ENCODE measurements around the gene CRABP1. TPM values are rescaled to one million over a fixed set of nuclear protein-coding genes. Genes with fewer than 3 reads are reported as not detected.
"Not testable (repeated sequence)": the region's sequence is repeated elsewhere in the genome, so short reads cannot be mapped to it uniquely, and the experiment has no call there.

Gene CRABP1
- total and polyA plus RNA-seq, 4 donors: 1.9 TPM; not detected in 3

GRCh38 chr15:78372880-78373279 is 32.7 kb downstream of the CRABP1 start:
- 80% methylated on average over 5 of the region's 5 CpGs for WGBS, 2 donors
- H3K27me3 ChIP-seq (ENCODE audit: control insufficient read depth in 1 of 2, insufficient read depth in 2 of 2, low read length in 1 of 2): no peaks in the 10 kb centered on the region
- H3K4me1 ChIP-seq (ENCODE audit: control insufficient read depth in 1 of 2, insufficient read depth in 2 of 2, low read length in 2 of 2): no peaks in the 10 kb centered on the region
- no peaks in the 10 kb centered on the region for H3K36me3 ChIP-seq (ENCODE audit: control insufficient read depth in 1 of 2, insufficient read depth in 2 of 2, low read length in 1 of 2)
- no peak overlapping the region for H3K4me3 ChIP-seq (ENCODE audit: low read length in 2 of 2)
- no peaks in the 10 kb centered on the region for H3K9me3 ChIP-seq (ENCODE audit: control insufficient read depth, low read length)
- ATAC-seq (ENCODE audit: low FRiP score) (no peak), DNase-seq (peak in 1 of 2 donors; percentile 54)
- H3K27ac ChIP-seq (ENCODE audit: low read depth in 1 of 2, low read length in 2 of 2): no peak overlapping the region
- intact Hi-C loops (cut with DNase I): no loop called here

- ATAC-seq (ENCODE audit: low FRiP score) (peak; percentile 44), DNase-seq (peak in 1 of 2 donors; percentile 63)
- no peak overlapping the region for H3K4me3 ChIP-seq (ENCODE audit: low read length in 2 of 2)
- no peaks in the 10 kb centered on the region for H3K4me1 ChIP-seq (ENCODE audit: control insufficient read depth in 1 of 2, insufficient read depth in 2 of 2, low read length in 2 of 2)
- H3K27ac ChIP-seq (ENCODE audit: low read depth in 1 of 2, low read length in 2 of 2): no peak overlapping the region
- H3K9me3 ChIP-seq (ENCODE audit: control insufficient read depth, low read length): no peaks in the 10 kb centered on the region
- 64% methylated on average over 14 of the region's 14 CpGs for WGBS, 2 donors
- H3K27me3 ChIP-seq (ENCODE audit: control insufficient read depth in 1 of 2, insufficient read depth in 2 of 2, low read length in 1 of 2): no peaks in the 10 kb centered on the region
- intact Hi-C loops (cut with DNase I): no loop called here
- no peaks in the 10 kb centered on the region for H3K36me3 ChIP-seq (ENCODE audit: control insufficient read depth in 1 of 2, insufficient read depth in 2 of 2, low read length in 1 of 2)
These were observed 34.6 kb downstream of the CRABP1 start for GRCh38 chr15:78374436-78375393.

- H3K36me3 ChIP-seq (ENCODE audit: control insufficient read depth in 1 of 2, insufficient read depth in 2 of 2, low read length in 1 of 2); H3K4me1 ChIP-seq (ENCODE audit: control insufficient read depth in 1 of 2, insufficient read depth in 2 of 2, low read length in 2 of 2); H3K27me3 ChIP-seq (ENCODE audit: control insufficient read depth in 1 of 2, insufficient read depth in 2 of 2, low read length in 1 of 2); intact Hi-C loops (cut with DNase I); DNase-seq; H3K27ac ChIP-seq (ENCODE audit: low read depth in 1 of 2, low read length in 2 of 2); H3K9me3 ChIP-seq (ENCODE audit: control insufficient read depth, low read length); ATAC-seq (ENCODE audit: low FRiP score); H3K4me3 ChIP-seq (ENCODE audit: low read length in 2 of 2): not testable (repeated sequence)
- 15 to 18% methylated on average over 1 of the region's 1 CpG for WGBS, 2 donors
These were observed 40.0 kb downstream of the CRABP1 start for GRCh38 chr15:78380143-78380542.

GRCh38 chr15:78382114-78382880 is 42.1 kb downstream of the CRABP1 start:
- no peaks in the 10 kb centered on the region for H3K36me3 ChIP-seq (ENCODE audit: control insufficient read depth in 1 of 2, insufficient read depth in 2 of 2, low read length in 1 of 2)
- 80 to 82% methylated on average over 7 of the region's 7 CpGs for WGBS, 2 donors
- no peaks in the 10 kb centered on the region for H3K4me1 ChIP-seq (ENCODE audit: control insufficient read depth in 1 of 2, insufficient read depth in 2 of 2, low read length in 2 of 2)
- peak; percentile 13 to 54 for DNase-seq
- H3K27ac ChIP-seq (ENCODE audit: low read depth in 1 of 2, low read length in 2 of 2): no peak overlapping the region
- intact Hi-C loops (cut with DNase I): no loop called here
- H3K9me3 ChIP-seq (ENCODE audit: control insufficient read depth, low read length): no peaks in the 10 kb centered on the region
- ATAC-seq (ENCODE audit: low FRiP score): no peak
- H3K4me3 ChIP-seq (ENCODE audit: low read length in 2 of 2): no peak overlapping the region
- no peaks in the 10 kb centered on the region for H3K27me3 ChIP-seq (ENCODE audit: control insufficient read depth in 1 of 2, insufficient read depth in 2 of 2, low read length in 1 of 2)

GRCh38 chr15:78384651-78385050 is 44.5 kb downstream of the CRABP1 start:
- Histone ChIP-seq H3K27ac (ENCODE audit: low read depth in 1 of 2, low read length in 2 of 2) (no peak overlapping the region), H3K4me1 (ENCODE audit: control insufficient read depth in 1 of 2, insufficient read depth in 2 of 2, low read length in 2 of 2) (no peaks in the 10 kb centered on the region), H3K4me3 (ENCODE audit: low read length in 2 of 2) (no peak overlapping the region), H3K27me3 (ENCODE audit: control insufficient read depth in 1 of 2, insufficient read depth in 2 of 2, low read length in 1 of 2) (no peaks in the 10 kb centered on the region), H3K36me3 (ENCODE audit: control insufficient read depth in 1 of 2, insufficient read depth in 2 of 2, low read length in 1 of 2) (no peaks in the 10 kb centered on the region), H3K9me3 (ENCODE audit: control insufficient read depth, low read length) (no peaks in the 10 kb centered on the region)
- DNase-seq (peak in 1 of 2 donors; percentile 20), ATAC-seq (ENCODE audit: low FRiP score) (no peak)
- intact Hi-C loops (cut with DNase I): no loop called here
- 89 to 90% methylated on average over 7 of the region's 7 CpGs for WGBS, 2 donors

- no peaks in the 10 kb centered on the region for H3K9me3 ChIP-seq (ENCODE audit: control insufficient read depth, low read length)
- no peak for ATAC-seq (ENCODE audit: low FRiP score)
- 34 to 41% methylated on average over 6 of the region's 6 CpGs for WGBS, 2 donors
- H3K27me3 ChIP-seq (ENCODE audit: control insufficient read depth in 1 of 2, insufficient read depth in 2 of 2, low read length in 1 of 2): no peaks in the 10 kb centered on the region
- no peak for DNase-seq
- no peak overlapping the region for H3K27ac ChIP-seq (ENCODE audit: low read depth in 1 of 2, low read length in 2 of 2)
- intact Hi-C loops (cut with DNase I): no loop called here
- H3K4me3 ChIP-seq (ENCODE audit: low read length in 2 of 2): no peak overlapping the region
- H3K36me3 ChIP-seq (ENCODE audit: control insufficient read depth in 1 of 2, insufficient read depth in 2 of 2, low read length in 1 of 2): no peaks in the 10 kb centered on the region
- no peaks in the 10 kb centered on the region for H3K4me1 ChIP-seq (ENCODE audit: control insufficient read depth in 1 of 2, insufficient read depth in 2 of 2, low read length in 2 of 2)
These were observed 47.3 kb downstream of the CRABP1 start for GRCh38 chr15:78387246-78388037.

- Histone ChIP-seq H3K9me3 (ENCODE audit: control insufficient read depth, low read length) (no peaks in the 10 kb centered on the region), H3K27ac (ENCODE audit: low read depth in 1 of 2, low read length in 2 of 2) (no peak overlapping the region), H3K27me3 (ENCODE audit: control insufficient read depth in 1 of 2, insufficient read depth in 2 of 2, low read length in 1 of 2) (no peaks in the 10 kb centered on the region), H3K4me3 (ENCODE audit: low read length in 2 of 2) (no peak overlapping the region), H3K36me3 (ENCODE audit: control insufficient read depth in 1 of 2, insufficient read depth in 2 of 2, low read length in 1 of 2) (no peaks in the 10 kb centered on the region), H3K4me1 (ENCODE audit: control insufficient read depth in 1 of 2, insufficient read depth in 2 of 2, low read length in 2 of 2) (no peaks in the 10 kb centered on the region)
- intact Hi-C loops (cut with DNase I): no loop called here
- peak in 1 of 2 donors; percentile 19 for DNase-seq
- no peak for ATAC-seq (ENCODE audit: low FRiP score)
- WGBS, 2 donors: 73 to 79% methylated on average over 12 of the region's 12 CpGs
These were observed 48.7 kb downstream of the CRABP1 start for GRCh38 chr15:78388865-78389264.

GRCh38 chr15:78389322-78389721 is 49.2 kb downstream of the CRABP1 start:
- WGBS, 2 donors: 23 to 38% methylated on average over 7 of the region's 7 CpGs
- Histone ChIP-seq H3K27ac (ENCODE audit: low read depth in 1 of 2, low read length in 2 of 2) (no peak overlapping the region), H3K27me3 (ENCODE audit: control insufficient read depth in 1 of 2, insufficient read depth in 2 of 2, low read length in 1 of 2) (no peaks in the 10 kb centered on the region)

More at GRCh38 chr15:78389322-78389721, 49.2 kb downstream of the CRABP1 start:
- Histone ChIP-seq H3K4me1 (ENCODE audit: control insufficient read depth in 1 of 2, insufficient read depth in 2 of 2, low read length in 2 of 2) (no peaks in the 10 kb centered on the region), H3K36me3 (ENCODE audit: control insufficient read depth in 1 of 2, insufficient read depth in 2 of 2, low read length in 1 of 2) (no peaks in the 10 kb centered on the region), H3K9me3 (ENCODE audit: control insufficient read depth, low read length) (no peaks in the 10 kb centered on the region), H3K4me3 (ENCODE audit: low read length in 2 of 2) (no peak overlapping the region)
- peak in 1 of 2 donors; percentile 43 for DNase-seq
- no peak for ATAC-seq (ENCODE audit: low FRiP score)
- intact Hi-C loops (cut with DNase I): no loop called here

All from aorta (tissue), 5 donors.